ENCODE results near the gene RUNX3.

RUNX3 gene

DNA sequence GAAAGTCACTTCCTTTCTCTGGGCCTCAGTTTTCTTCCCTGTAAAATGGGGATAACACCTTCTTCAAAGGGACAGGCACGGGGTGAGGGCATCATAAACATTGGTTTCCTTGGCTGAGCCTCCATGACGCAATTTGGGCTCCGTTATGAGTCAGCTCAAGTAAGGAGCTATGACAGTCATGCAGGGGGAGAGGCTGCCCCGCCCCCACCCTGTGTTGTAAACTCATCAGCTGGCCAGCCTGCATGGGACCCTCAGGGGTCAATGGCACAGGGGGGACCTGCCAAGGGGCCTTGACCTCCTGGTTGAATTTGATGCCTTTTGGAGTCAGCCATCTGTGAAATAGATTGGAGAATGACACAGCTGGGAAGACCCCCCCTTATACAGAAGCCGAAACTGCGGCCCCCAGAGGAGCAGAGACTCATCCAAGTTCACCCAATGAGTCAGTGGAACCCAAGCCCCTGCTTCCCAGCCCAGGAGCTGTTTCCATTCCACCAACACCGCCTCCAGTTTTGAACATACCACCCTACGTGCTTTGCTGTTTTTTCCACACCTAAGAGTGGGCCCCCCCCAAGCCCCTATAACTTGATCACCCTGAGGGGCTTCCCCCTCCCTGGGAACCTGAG lies 36.8 kb upstream of the RUNX3 start:
- Histone ChIP-seq H3F3A (ENCODE audit: low read depth) (peaks cover 16% of the 10 kb centered on the region), H3K9ac (ENCODE audit: low read depth, low read length, poor library complexity, severe bottlenecking) (no peak overlapping the region), H3K36me3 (ENCODE audit: insufficient read depth, low read length) (no peaks in the 10 kb centered on the region), H2AFZ (ENCODE audit: low read length) (no peak overlapping the region), H3K79me2 (ENCODE audit: insufficient read depth, low read length) (peaks cover 29% of the 10 kb centered on the region), H3K9me2 (replicated peaks; ENCODE audit: low read depth, low read length) (no peaks in the 10 kb centered on the region), H4K20me1 (ENCODE audit: insufficient read depth, low read length, poor library complexity, severe bottlenecking) (peaks cover 6% of the 10 kb centered on the region), H3K27me3 (ENCODE audit: insufficient read depth, low read length, poor library complexity, severe bottlenecking) (no peaks in the 10 kb centered on the region), H3K4me2 (ENCODE audit: low read depth, low read length, poor library complexity, severe bottlenecking) (no peak overlapping the region), H3K4me3 (ENCODE audit: low read length, poor library complexity, severe bottlenecking) (no peak overlapping the region), H3K4me1 (ENCODE audit: insufficient read depth, low read length, poor library complexity, severe bottlenecking) (peaks cover 65% of the 10 kb centered on the region), H3K9me3 (ENCODE audit: insufficient read depth, low read depth, low read length) (no peaks in the 10 kb centered on the region)
- TF ChIP-seq EZH2phosphoT487 (IDR thresholded peaks at IDR 0.05; ENCODE audit: borderline replicate concordance): no peak

DNA sequence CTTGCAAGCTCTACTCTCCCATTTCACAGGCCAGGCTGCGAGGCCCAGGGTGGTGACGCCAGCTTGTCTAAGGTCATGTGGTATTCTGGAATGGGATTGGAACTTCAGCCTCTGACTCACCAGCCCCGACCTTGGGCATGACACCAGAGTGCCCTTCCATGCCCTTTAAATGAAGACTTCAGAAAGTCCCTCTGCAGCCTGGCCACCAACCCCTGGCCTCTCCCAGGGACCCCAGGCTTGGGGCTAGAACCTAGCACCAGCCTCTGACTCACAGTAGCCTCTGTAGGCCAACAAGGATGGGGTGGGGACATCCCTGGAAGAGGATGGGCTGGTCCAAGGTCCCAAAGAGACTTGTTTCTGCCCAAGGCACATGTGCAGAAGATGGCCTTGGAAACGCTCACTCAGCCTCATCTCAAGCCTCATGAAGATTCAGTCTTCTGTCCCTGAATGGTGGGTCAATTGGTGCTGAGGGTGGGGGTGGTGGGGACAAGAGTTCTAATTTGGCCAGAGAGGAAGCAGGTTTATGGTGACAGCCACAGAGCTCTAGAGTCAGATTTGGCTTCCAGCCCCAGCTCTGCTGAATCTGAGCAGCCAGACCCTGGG lies 36.1 kb upstream of the RUNX3 start:
- Histone ChIP-seq H3K9me2 (replicated peaks; ENCODE audit: low read depth, low read length) (no peaks in the 10 kb centered on the region), H3K79me2 (ENCODE audit: insufficient read depth, low read length) (peaks cover 35% of the 10 kb centered on the region), H3F3A (ENCODE audit: low read depth) (peaks cover 16% of the 10 kb centered on the region), H3K4me1 (ENCODE audit: insufficient read depth, low read length, poor library complexity, severe bottlenecking) (peaks cover 65% of the 10 kb centered on the region), H2AFZ (ENCODE audit: low read length) (no peak overlapping the region), H3K9ac (ENCODE audit: low read depth, low read length, poor library complexity, severe bottlenecking) (peak overlapping the region; percentile 83), H3K4me3 (ENCODE audit: low read length, poor library complexity, severe bottlenecking) (peak overlapping the region; percentile 63), H3K9me3 (ENCODE audit: insufficient read depth, low read depth, low read length) (no peaks in the 10 kb centered on the region), H3K4me2 (ENCODE audit: low read depth, low read length, poor library complexity, severe bottlenecking) (peak overlapping the region; percentile 74), H3K27me3 (ENCODE audit: insufficient read depth, low read length, poor library complexity, severe bottlenecking) (no peaks in the 10 kb centered on the region), H4K20me1 (ENCODE audit: insufficient read depth, low read length, poor library complexity, severe bottlenecking) (peaks cover 6% of the 10 kb centered on the region), H3K36me3 (ENCODE audit: insufficient read depth, low read length) (no peaks in the 10 kb centered on the region)
- TF ChIP-seq EZH2phosphoT487 (IDR thresholded peaks at IDR 0.05; ENCODE audit: borderline replicate concordance): no peak
- TF ChIP-seq, protein P1, sequence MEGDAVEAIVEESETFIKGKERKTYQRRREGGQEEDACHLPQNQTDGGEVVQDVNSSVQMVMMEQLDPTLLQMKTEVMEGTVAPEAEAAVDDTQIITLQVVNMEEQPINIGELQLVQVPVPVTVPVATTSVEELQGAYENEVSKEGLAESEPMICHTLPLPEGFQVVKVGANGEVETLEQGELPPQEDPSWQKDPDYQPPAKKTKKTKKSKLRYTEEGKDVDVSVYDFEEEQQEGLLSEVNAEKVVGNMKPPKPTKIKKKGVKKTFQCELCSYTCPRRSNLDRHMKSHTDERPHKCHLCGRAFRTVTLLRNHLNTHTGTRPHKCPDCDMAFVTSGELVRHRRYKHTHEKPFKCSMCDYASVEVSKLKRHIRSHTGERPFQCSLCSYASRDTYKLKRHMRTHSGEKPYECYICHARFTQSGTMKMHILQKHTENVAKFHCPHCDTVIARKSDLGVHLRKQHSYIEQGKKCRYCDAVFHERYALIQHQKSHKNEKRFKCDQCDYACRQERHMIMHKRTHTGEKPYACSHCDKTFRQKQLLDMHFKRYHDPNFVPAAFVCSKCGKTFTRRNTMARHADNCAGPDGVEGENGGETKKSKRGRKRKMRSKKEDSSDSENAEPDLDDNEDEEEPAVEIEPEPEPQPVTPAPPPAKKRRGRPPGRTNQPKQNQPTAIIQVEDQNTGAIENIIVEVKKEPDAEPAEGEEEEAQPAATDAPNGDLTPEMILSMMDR (conservative IDR thresholded peaks at IDR 0.05; ENCODE audit: low read length): no peak

DNA sequence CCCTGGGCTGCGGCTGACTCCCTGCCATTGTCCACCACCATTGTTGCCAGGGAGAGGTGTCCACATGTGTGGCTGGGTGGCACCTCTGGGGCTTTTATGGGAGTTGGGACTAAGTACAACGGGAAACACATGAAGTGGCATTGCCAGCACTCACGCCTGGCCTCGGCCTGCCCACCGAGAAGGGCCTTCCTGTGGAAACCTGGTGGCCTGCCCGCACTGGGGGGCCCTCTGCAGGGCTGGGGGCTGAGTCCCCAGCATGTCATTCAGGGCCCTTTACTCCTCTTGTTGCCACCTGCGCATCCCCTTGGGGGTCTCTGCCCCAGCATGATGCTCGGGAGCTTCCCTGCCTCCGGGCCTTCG lies 35.5 kb upstream of the RUNX3 start:
- H3K4me2 ChIP-seq (ENCODE audit: low read depth, low read length, poor library complexity, severe bottlenecking): peak overlapping the region; percentile 74
- H3K79me2 ChIP-seq (ENCODE audit: insufficient read depth, low read length): peaks cover 42% of the 10 kb centered on the region

More for the DNA sequence above, 35.5 kb upstream of the RUNX3 start:
- Histone ChIP-seq H2AFZ (ENCODE audit: low read length) (peak overlapping the region; percentile 47; the same call in 1 of the 2 replicates), H3K27me3 (ENCODE audit: insufficient read depth, low read length, poor library complexity, severe bottlenecking) (no peaks in the 10 kb centered on the region), H4K20me1 (ENCODE audit: insufficient read depth, low read length, poor library complexity, severe bottlenecking) (peaks cover 6% of the 10 kb centered on the region), H3K4me3 (ENCODE audit: low read length, poor library complexity, severe bottlenecking) (peak overlapping the region; percentile 63), H3K36me3 (ENCODE audit: insufficient read depth, low read length) (no peaks in the 10 kb centered on the region), H3F3A (ENCODE audit: low read depth) (peaks cover 16% of the 10 kb centered on the region), H3K9me3 (ENCODE audit: insufficient read depth, low read depth, low read length) (no peaks in the 10 kb centered on the region), H3K9me2 (replicated peaks; ENCODE audit: low read depth, low read length) (no peaks in the 10 kb centered on the region), H3K4me1 (ENCODE audit: insufficient read depth, low read length, poor library complexity, severe bottlenecking) (peaks cover 63% of the 10 kb centered on the region), H3K9ac (ENCODE audit: low read depth, low read length, poor library complexity, severe bottlenecking) (peak overlapping the region; percentile 83)
- TF ChIP-seq, protein P1 (conservative IDR thresholded peaks at IDR 0.05; ENCODE audit: low read length): no peak
- no peak for TF ChIP-seq EZH2phosphoT487 (IDR thresholded peaks at IDR 0.05; ENCODE audit: borderline replicate concordance)
